ENCODE measurements around the gene PNCK.

GRCh38 chrX:153700967-153701366 lies 27.4 kb upstream of the PNCK start:
- TF ChIP-seq POLR2AphosphoS5 (IDR thresholded peaks at IDR 0.05; ENCODE audit: low read depth, low read length): no peak
- no peak for TF ChIP-seq POLR2A (IDR thresholded peaks at IDR 0.05; ENCODE audit: low read depth, low read length)
- no peak for TF ChIP-seq PAX5 (IDR thresholded peaks at IDR 0.05; ENCODE audit: insufficient read depth, low read length, severe bottlenecking)
- TF ChIP-seq TAF1 (IDR thresholded peaks at IDR 0.05; ENCODE audit: low read depth, low read length): no peak
